NCI-H446 (cell line): ENCODE measurements around the gene SEC61G.

ENCODE experiments used
- DNase-seq, 2 experiments: peaks; one replicate each; lab custom pipeline; 2025; lab: John Stamatoyannopoulos, UW

SEC61G gene

GRCh38 chr7:54764861-54765260, 5.8 kb upstream of the SEC61G start:
- DNase-seq = no peak

GRCh38 chr7:54757711-54758110, 1.3 kb downstream of the SEC61G start:
- no peak for DNase-seq

DNA sequence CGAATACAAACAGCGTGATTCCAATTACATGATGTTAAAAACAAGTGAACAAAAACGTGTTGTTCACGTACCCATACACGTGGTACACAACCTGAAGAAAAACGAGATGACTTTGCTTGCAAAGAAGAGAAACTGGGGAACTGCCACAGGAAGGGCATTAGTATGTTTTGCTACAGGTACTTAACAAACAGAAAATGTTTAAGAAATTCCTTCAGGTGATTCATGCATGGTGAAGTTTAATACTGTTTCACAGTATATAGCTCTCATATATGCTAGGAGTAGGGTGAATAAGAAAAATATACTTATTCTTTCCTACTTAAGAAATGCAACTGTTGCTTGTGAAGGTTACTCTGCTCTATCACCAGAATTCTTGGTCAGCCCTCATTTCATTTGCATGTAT, 9.8 kb downstream of the SEC61G start:
- no peak for DNase-seq

DNA sequence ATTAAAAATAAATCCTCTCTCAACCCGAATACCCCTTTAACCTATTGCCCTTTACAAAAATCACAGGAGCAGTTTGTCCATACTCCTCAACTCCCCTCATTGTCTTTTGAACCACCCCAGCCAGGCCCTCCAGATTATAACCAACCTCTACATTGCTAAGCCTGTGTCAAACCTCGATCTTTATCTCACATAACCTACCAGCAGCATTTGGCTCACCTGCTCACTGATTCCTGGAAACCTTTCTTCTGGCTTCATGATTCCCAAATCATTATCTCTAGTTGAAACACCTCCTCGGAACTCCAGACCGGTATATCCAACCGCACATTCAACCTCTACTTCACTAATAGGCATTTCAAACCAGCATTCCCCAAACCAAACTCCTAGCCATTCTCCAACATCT, 11.8 kb downstream of the SEC61G start:
- no peak for DNase-seq

DNA sequence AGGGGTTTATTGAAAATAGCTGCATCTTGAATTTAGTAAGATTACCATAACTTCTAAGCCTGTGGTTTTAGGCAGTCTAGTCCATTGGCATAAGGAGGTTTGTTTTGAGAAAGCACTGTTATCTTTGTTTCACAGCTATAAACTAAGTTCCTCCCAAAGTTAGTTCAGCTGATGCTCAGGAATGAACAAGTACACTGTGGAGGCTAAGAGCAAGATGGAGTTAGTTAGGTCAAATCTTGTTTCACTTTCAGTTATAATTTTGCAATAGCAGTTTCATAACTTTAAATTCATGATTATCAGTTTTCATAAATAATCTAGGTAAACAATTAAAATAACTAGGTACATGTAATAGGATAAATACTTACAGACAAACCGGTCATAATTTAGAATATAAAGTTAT, 15.4 kb downstream of the SEC61G start:
- no peak for DNase-seq

- DNase-seq = no peak
Observed at GRCh38 chr7:54738737-54739136, 20.3 kb downstream of the SEC61G start.

DNA sequence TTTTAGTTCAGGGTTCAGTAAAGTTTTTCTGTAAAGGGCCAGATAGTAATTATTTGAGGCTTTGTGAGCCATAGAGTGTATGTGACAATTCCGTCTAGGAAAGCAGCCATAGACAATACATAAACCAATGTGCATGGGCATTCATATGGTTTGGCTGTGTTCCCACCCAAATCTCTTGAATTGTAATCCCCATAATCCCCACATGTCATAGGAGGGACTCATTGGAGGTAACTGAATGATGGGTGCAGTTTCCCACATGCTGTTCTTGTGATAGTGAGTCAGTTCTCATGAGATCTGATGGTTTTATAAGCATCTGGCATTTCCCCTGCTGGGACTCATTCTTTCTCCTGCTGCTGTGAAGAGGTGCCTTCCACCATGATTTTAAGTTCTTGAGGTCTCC, 29.9 kb downstream of the SEC61G start:
- no peak for DNase-seq

DNA sequence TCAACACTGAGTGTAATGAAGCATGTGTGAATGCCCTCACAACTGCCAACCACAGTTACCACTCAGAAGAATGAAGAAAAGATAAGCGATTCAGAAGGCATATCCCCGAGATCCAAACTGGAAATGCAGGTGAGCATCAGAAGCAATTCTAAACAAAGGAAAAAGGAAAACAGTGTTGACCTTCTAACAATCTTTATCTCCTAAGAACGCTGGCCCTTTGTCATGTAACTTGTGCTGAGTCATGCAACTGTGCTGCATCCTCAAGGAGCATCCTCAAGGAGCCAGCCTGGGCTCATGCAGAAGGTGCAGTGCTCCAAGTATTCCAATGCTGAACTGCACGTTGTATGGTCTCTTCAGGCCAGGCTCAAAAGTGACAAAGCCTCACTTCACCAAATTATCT, 30.6 kb downstream of the SEC61G start:
- DNase-seq = no peak

- no peak for DNase-seq
Observed at GRCh38 chr7:54725255-54725654, 33.8 kb downstream of the SEC61G start.

DNA sequence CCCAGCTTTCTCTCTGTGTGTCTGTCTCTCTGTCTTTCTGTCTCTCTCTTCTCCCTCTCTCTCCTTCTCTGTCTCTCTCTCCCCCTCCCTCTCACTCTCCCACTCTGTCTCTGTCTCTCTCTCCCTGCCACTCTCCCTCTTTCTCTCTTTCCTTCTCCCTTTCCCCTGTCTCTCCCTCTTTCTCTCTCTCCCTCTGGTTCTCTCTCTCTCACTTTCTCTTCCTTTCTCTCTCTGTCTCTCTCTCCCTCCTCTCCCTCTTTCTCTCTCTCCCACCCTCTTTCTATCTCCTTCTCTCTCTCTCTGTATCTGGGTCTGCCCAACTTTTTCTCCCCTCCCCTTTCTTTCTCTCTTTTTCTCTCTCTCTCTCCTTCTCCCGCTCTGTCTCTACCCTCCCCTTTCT, 36.5 kb downstream of the SEC61G start:
- no peak for DNase-seq

DNA sequence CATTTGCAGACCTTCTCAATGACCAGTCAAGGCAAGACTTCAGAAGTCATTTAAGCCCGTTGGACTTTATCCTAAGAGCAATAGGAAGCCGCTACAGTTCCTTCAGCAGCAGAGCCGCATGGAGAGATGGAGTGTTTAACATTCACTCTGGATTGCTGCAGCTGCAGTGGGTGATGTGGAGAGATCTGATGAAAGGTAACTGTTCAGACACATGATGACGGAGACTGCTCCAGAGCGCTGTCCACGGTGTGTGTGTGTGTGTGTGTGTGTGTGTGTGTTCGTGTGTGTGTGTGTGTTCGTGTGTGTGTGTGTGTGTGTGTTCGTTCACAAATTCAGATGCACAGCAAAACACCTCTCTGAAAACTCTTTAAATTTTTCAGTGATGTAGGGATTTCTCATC, 37.0 kb downstream of the SEC61G start:
- no peak for DNase-seq

- DNase-seq = no peak
Observed at GRCh38 chr7:54719974-54720373, 39.0 kb downstream of the SEC61G start.

- DNase-seq = no peak
Observed at GRCh38 chr7:54719425-54719824, 39.6 kb downstream of the SEC61G start.

GRCh38 chr7:54712820-54713219, 46.2 kb downstream of the SEC61G start:
- no peak for DNase-seq

- DNase-seq = no peak
Observed at GRCh38 chr7:54711900-54712595, 47.0 kb downstream of the SEC61G start.

DNA sequence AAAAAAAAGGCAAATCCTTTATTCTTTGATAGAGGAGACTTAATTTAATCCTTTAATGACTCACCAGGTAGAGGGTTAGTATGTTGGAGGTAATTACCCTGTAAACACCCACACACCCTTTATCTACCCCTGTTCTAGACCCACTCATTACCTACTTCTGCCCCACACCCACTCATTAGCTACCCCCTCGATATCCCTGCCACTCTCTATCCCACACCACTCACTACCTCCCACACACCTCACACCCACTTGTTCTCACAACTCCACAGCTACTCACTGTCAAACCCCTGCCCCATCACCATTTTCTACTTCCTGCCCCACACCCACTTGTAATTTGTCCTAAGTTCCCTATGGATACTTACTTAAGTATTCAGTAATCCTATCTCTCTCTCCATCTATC, 49.7 kb downstream of the SEC61G start:
- DNase-seq = no peak

- peak in 1 of 2 experiments; percentile 29 for DNase-seq
Observed at GRCh38 chr7:54705436-54705835, 53.6 kb downstream of the SEC61G start.

DNA sequence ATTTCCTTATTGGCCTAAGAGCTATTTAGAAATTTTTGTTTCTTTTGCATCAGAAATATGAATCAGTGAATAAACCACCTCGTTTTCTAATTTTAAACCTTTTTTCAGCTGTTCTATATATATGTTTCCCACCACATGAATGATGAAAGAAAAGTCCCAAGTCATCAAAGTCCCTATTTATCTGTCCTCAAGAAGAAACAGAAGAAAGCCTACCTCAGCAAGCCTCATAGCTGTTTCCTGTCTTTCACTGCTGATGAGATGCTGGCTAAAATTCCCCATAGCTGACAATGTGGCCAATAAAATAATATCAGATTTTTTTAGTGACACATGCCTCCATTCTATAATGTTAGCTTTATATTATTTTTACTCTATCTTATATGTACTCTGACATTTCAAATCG, 54.2 kb downstream of the SEC61G start:
- no peak for DNase-seq
